NCI-H1048 (cell line): Measurements from ENCODE around the gene DIRAS1.
"Not testable (repeated sequence)": the region's sequence is repeated elsewhere in the genome, so short reads cannot be mapped to it uniquely, and the experiment has no call there.

Source experiments
- DNase-seq: peaks from one replicate; lab custom pipeline; 2025; lab: John Stamatoyannopoulos, UW

DIRAS1 gene

DNA sequence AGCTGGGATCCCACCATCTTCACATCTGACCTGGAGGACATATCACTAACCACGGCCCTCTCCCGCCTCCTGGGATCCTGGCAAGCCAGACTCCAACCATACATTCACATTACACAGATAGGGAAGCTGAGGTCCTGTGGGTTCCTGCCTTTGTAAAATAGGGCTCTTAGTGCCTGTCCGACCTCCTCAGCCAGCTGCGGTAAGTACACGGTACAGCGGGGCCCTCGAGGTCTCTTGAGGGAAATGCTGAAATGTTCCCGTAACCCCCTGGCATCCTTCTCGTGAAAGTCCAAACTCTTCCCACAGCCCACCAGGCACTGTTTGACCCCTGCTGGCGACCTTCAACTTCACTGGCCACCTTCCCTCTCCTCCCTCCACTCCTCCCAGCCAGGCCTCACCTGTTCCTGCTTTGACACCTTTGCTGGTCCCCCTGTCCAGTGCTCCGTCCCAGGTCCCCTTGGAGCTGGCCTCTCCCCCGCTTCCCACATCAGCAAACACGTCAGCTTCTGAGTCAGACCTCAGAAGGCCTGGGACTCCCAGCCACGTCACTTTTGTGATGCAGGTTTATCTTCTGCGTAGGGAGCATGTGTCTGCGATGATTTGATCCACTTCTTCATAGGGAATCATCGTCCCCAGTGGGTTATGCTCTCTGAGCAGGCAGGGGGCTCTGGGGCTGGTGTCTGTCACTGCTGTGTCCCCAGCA is 9.8 kb downstream of the DIRAS1 start:
- no peak for DNase-seq

DNA sequence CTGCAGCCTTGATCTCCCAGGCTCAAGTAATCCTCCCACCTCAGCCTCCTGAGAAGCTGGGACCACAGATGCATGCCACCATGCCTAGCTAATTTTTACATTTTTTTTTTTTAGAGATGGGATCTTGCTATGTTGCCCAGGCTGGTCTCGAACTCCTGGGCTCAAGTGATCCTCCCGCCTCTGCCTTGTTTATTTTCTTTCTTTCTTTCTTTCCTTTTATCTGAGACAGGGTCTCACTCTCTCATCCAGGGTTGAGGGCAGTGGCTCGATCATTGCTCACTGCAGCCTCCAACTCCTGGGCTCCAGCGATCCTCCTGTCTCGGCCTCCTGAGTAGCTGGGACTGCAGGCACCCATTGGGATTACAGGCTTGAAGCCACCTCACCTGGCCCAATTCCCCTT is 14.9 kb downstream of the DIRAS1 start:
- no peak for DNase-seq

DNA sequence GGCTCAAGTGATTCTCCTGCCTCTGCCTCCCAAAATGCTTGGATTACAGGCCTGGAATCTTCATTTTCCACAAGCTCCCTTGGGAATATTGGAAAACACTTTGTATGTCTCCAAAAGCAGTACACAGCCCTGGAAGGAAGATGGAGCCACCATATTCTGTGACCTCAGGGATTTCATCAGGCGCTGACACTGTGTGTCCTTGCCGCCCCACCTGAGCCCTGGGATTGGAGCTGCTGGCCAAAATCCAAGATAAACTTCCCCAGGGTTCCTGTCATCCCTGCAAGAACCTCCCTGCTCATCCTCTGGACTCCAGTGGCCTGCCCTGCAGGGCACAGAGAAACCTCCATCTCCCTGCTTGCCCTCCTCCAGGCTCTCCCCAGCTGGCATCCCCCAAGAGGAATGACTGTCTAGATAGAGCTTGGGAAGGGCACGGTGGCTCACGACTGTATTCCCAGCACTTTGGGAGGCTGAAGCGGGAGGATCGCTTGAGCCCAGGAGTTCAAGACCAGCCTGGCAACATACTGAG is 17.4 kb downstream of the DIRAS1 start:
- DNase-seq: no peak

DNA sequence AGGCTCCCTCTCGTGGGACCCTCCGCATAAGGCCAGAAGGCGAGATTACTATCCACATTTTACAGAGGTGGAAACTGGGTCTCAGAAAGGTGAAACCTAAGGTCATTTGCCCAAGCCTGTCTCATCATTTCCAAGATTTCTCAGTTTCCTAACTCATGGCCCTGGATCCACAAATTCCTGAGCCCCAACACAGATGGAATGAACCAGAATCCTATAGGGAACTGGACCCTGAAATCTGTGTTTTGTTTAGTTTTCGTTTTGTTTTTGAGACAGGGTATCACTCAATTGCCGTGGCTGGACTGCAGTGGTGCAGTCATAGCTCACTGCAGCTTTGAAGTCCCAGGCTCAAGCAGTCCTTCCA is 18.1 kb downstream of the DIRAS1 start:
- no peak for DNase-seq

DNA sequence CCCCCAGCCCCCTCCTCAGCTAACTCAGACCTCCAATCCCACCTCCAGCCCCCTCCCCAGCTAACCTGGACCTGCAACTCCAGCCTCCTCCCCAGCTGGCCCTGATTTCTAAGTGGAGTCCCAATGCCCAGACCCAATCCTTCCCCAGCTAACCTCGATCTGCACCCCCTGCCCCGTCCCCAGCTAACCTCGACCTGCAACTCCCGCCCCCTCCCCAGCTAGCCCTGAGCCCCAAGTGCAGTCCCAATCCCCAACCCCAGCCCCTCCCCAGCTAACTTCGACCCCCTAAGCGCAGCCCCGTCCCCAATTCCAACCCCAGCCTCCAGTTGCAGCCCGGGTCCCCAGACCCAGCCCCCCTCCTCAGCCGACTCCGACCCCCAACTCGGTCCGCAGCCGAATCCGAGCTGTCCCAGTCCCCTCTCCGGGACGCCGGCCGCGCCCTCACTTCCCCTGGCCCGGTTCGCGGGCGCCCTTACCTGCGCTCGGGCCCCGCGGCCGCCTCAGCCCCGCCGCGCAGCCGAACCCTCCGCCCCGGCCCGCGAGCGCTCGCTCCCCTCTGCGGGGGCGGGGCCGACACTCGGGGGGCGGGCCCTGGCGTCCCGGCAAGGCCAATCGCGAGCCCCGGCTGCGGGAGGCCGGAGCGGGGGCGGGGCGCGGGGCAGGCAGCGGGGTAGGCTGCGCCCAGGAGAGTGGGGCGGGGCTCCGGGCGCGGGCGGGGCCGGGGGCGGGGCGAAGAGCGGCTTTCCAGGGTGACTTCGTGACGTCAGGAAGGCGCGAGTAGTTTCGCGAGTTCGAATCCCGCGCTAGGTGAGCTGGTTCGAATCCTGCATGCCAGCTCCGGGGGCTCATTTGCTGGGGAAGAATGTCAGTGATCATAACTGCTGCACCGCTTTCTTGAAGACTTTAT is 18.7 kb downstream of the DIRAS1 start, which contains the start of gene GNG7:
TSS of gene GNG7 (minus strand) at position 525 of the 907 bp plus-strand sequence. CDS start 182,006 bp downstream, outside the sequence.
- DNase-seq: peak; percentile 76

DNA sequence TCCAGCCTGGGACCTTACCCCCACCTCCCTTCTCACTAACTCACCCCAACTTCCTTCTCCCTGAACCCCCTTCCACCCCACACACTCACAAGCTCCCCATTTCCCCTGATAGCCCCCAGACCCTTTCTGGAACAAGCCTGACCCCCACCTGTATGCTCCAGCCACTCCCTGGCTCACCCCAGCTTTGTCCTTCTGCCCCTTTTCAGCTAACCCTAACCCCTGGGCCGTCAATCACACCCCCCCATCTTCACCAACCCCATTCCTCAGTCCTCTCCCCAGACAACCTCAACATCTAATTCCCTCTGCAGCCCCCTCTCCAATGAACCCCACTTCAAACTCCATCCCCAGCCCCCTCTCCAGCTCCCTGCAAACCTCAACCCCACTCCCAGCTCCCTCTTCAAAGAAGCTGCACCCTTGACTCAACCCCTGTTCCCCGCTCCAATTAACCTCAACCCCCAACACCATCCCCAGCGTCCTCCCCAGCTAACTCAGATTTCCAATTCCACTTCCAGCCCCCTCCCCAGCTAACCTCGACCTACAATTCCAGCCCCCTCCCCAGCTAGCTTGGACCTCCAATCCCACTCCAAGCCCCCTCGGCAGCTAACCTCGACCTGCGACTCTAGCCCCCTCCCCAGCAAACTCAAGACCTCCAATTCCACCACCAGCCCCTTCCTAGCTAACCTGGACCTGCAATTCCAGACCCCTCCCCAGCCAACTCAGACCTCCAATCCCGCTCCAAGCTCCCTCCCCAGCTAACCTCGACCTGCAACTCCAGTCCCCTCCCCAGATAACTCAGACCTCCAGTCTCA is 19.6 kb downstream of the DIRAS1 start:
- no peak for DNase-seq

DNA sequence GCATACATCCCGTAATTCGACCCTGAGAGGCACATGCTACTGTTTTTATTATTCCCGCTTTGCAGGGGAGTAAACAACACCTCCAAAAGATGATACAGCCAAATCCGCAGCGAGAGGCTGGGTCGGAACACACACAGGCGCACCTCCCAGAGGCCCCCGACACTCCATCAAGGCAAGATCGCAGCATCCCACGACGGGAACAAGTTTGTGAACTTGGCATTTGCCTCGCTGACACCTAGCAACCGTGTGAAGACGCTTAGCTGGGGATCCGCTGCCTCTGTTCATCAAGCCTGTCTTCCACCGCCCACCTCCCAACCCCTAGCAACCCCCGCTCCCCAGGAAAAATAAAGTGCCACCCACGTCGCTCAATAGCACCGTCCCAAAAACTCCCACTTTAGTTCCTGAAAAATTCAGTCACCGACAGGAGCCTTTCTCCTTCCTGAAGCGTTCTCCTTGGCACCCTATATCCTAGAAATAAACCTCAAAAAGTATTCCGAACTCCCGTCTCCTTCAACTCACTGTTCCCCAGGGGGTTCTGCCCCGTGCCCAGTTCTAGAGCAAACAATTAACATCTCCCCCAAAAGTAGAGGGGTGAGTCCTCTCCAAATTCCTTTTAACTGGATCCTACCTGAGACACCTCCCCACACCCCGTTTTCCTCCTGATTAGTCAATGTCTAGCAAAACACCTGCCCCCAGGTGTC is 20.4 kb downstream of the DIRAS1 start:
- no peak for DNase-seq

DNA sequence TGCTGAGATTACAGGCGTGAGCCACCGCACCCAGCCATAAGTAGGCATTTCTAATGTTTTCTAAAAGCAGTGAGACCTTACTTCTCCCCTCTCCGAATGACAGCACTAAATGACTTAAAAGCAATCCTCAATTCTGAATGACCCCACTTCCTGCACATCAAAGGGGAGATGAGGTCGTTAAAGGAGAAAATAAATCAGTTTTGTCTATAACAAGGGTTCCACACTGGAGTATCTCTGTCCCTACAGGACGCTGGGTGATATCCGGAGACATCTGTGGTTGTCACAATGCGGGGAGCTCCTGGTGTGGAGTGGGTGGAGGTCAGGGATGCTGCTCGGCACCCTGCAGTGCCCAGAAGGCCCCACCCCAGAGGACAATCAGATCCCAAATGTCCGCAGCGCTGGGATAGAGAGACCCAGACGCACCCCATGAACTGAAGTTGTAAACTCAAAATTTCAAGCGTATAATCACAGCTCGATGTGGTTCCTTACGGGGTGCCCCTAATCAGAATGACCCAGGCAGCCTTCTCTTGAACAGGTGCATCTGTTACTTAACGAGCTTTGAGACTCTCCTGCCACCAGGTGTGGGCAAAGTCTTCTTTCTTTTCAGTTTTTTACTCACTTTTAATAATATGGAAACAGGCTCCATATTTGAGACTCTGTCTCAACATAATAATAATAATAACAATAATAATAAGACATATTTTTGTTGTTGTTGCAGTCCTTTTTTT is 21.6 kb downstream of the DIRAS1 start:
- DNase-seq: no peak

DNA sequence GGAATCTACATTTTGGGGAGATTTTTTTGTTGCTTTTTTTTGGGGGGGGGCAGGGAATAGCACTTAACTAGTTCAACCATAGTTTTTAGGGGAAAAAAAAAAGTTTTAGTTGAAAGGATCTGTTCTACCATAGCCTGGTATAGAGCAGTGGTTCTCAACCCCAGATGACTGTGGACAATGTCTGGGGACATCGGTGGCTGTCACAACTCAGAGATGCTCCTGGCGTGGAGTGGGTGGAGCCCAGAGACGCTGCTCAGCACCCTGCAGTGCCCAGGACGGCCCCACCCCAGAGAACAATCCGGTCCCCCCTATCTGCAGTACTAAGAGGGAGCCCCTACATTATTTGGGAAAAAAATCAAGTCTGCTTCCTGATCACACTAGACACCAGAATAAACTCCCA is 27.0 kb downstream of the DIRAS1 start:
- DNase-seq: no peak

DNA sequence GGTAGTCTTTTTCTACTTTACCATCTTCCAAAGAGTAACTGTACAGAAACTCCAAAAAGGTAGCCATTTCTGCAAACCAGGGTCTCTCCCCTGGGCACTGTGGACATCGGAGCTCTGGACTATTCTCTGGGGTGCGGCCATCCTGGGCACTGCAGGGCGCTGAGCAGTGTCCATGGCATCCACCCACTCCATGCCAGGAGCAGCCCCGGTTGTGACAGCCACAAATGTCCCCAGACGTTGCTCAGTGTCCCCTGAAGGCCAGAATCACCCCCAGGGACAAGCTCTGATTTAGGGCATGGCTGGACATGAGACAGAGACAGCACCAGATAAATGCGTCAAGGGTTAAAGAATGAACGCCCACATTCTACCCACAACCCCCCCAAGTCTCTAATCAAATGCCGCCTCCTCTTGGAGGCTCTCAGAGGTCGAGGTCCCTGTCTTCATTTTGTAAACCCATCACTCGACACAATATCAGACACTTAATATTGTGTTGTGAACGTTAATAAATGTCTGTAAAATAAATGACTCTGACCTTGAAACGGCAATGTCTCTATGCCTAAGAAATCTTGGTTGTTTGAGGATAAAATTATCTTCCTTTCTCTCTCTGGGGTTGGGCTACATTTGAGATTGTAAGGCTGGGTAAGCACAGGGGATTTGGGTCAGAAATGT is 27.5 kb downstream of the DIRAS1 start:
- no peak for DNase-seq

DNA sequence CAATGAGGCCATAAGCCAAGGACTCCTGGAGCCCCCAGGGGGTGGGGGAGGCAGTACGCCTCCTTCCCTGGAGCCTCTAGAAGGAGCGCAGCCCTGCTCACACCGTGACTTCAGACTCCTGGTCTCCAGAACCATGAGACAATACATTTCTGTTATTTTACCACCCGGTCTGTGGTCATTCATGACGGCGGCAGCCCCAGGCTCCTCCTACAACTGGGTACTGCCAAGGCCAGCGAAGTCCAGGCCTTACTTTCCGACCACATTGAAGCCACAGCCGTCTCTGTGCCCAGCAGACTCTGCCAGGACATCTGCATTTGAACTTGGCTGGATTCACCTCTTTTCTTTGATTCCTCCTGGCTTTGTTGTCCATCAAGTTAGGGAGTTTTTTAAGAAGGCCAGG is 29.2 kb downstream of the DIRAS1 start:
- no peak for DNase-seq

DNA sequence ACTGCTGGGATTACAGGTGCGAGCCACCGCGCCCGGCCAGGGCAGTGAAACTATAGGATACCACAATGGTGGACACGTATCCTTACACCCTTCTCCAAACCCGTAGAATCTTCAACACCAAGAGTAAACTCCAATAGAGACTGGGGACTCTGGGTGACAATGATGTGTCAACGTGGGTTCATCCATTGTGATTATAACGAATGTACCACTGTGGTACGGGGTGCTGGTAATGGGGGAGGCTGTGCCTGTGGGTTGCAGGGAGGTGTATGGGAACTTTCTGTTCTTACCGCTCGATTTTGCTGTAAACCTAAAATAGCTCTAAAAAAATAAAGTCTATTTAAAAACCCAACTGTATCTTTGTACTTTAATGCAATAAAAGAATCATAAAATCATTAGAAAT is 30.3 kb downstream of the DIRAS1 start:
- no peak for DNase-seq

DNA sequence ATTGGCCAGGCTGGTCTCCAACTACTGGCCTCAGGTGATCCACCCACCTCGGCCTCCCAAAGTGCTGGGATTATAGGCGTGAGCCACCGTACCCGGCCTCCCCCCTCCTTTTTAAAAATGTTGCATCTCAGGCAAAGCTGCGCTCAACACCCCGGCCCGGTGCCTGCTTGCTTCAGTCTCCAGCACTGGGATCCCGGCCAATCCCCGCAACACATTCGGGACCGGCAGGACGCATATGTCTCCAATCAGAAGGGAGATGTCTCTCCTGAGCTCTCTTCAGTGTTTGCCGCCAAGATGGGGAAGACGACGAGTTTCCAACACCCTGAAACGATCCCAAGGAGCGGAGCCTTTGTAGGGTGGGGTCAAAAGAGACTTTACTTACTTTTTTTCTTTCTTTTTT is 34.8 kb downstream of the DIRAS1 start:
- no peak for DNase-seq

DNA sequence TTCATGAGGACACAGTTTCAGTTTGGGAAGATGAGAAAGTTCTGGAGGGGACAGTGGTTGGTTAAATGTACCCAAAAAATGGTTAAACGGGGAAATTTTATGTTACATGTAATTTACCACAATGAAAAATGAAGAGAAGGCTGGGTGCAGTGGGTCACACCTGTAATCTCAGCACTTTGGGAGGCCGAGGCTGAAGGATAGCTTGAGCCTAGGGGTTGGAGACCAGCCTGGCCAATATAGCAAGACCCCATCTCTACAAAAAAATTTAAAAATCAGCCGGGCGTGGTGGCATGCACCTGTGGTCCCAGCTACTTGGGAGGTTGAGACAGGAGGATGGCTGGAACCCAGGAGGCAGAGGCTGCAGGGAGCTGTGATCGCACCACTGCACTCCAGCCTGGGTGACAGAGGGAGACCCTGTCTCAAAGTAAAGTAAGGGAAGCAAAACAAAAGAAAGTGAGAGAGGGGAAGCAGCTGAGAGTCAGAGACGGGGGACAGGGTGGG is 35.9 kb downstream of the DIRAS1 start:
- no peak for DNase-seq

DNA sequence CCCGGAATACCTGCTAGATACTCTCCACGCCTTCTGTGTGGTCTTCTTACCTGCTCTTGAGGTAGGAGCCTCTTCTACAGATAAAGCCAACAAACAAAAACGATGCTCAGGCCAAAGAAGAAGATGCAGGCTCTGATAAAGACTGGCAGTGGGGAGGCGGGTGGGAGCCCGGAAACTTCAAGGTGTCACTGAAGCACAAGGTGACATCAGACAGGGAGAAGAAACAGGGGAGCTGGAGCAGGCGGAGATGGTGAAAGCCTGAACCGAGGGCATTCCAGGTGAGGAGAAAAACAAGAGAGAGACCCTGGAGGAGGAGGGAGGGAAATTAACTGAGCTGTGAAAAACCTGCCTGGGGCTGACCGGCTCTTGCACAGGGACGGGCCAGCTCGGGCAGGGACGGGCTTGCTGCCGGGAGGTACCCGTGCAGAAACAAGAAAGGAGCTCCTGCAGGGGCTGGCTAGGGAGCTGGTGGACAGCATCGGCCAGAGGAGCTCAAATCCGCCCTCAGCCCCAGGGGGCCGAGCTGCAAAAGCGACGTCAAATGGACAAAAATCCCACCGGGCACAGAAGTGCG is 37.7 kb downstream of the DIRAS1 start:
- no peak for DNase-seq

DNA sequence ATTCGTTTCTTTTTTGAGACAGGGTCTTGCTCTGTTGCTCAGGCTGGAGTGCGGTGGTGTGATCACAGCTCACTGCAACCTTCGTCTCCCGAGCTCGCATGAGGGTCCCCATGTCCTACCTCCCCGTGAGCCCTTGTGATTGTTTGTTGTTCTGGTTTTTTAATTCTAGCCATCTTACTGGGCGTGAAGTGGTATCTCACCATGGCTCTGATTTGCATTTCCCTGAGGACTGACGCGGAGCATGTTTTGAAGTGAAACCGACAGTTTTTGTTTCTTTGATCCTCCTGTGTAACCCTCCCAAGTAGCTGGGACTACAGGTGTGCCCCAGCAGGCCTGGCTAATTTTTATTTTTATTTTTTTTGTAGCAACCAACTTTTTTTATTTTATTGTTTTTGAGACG is 40.4 kb downstream of the DIRAS1 start:
- DNase-seq: no peak

DNA sequence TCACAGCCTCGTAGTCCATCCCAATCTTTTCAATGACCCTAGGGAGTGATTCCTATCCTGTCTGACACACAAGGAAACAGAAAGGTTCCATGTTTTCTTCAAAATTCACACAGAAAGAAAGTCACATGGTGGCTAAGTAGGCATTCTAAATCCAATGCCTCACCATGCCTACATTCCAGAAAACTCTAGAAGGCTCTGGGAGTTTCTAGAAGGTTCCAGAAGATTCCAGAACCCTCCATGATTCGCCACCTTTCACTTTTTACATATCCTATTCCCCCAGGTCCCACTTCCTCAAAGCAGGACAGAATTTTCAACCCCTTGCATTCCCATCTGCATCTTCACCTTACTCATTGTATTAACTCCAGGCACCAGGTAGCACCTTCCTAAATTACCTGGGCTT is 41.7 kb downstream of the DIRAS1 start:
- DNase-seq: no peak

DNA sequence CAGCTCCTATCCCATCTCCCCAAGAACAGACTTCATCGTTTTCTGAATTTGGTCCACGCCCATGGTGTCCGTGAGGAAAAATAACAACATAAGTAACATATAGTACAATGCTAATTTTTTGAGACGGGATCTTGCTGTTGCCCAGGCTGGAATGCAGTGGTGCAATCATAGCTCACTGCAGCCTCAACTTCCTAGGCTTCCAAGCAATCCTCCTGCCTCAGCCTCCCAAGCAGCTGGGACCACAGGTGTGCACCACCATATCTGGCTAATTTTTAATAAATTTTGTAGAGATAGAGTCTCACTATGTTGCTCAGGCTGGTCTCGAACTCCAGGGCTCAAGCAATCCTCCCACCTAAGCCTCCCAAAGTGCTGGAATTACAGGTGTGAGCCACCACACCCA is 42.2 kb downstream of the DIRAS1 start:
- DNase-seq: not testable (repeated sequence)

DNA sequence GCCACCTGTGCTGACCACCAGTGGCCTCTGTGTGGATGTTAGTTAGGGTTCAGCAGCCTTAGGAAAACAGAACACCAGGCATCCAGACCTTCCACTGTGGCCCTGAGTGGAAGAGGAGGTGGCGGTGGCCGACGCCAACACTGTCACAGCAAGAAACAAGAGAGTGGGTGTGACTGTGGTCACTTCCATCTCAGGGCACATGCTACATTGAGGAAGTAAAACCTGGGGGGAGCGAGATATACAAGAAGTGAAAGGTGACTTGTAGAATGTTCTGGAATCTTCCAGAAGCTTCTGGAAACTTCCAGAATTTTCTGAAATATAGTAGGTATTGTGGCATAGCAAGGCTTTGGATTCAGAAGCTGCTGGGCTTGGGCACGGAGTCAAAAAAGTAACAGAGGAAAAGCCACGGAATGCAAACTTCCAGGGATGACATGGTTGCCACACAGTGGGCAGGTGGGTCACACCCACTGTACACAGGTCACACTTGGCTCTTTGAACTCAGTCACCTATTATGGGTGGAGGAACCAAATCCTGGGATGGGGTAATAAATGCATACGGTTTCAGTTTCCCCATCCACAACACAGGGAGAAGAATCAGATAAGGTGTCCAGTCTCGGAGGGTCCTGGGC is 43.0 kb downstream of the DIRAS1 start:
- DNase-seq: no peak
